ENCODE data around the gene KIAA0319L.

Gene KIAA0319L

GRCh38 chr1:35386959-35387358, 170.2 kb downstream of the KIAA0319L start:
- no peak for DNase-seq (ENCODE audit: low read depth in 2 of 2)

GRCh38 chr1:35386290-35386689, 170.9 kb downstream of the KIAA0319L start:
- no peak for DNase-seq (ENCODE audit: low read depth in 2 of 2)
